Stimulated activated CD4-positive, alpha-beta T cell treated with anti-CD3 and anti-CD28 coated beads, Interleukin-1b, Interleukin-23, amount 100 ng/mL, for 1 hour (primary cell): ENCODE data around the gene EMSY.

ENCODE experiments used
- DNase-seq, 2 donors: peaks; one replicate each; pipeline ENCODE4 v3.0.0-alpha.2; 2020; ENCODE audit warnings: low read depth in 2 of 2

The EMSY gene

GRCh38 chr11:76523786-76524436 is 79.1 kb downstream of the EMSY start:
- no peak for DNase-seq

DNA sequence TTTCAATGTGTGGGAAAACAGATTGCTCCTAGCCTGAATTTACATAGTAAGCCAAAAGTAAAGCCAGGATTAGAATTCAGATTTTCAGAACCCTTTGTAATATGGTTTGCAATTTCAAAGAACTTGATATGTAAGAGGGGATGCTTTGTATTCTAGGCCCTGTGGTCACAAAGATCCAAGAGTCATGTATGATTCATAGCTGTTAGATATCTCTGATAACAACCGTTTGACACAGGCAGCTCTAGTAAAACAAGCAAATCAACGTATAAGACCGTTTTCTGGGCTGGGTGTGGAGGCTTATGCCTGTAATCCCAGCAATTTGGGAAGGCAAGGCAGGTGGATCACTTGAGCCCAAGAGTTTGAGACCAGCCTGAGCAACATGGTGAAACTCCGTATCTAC is 79.6 kb downstream of the EMSY start:
- no peak for DNase-seq

DNA sequence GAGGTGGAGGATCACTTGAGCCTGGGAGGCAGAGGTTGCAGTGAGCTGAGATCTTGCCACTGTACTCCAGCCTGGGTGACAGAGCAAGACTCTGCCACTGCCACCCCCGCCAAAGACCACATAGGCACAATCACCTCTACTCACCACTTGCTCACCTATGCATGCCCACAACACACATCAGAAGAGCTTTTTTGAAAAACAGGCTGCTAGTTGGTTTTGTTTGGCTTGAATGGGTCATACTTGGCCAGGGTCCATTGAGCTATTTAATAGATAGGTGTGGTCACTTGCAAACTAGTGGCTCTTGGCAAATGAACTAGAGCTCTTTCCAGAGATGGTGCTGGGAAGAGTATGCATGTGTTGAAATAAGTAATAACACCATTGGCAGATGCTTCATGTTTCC is 80.1 kb downstream of the EMSY start:
- no peak for DNase-seq

DNA sequence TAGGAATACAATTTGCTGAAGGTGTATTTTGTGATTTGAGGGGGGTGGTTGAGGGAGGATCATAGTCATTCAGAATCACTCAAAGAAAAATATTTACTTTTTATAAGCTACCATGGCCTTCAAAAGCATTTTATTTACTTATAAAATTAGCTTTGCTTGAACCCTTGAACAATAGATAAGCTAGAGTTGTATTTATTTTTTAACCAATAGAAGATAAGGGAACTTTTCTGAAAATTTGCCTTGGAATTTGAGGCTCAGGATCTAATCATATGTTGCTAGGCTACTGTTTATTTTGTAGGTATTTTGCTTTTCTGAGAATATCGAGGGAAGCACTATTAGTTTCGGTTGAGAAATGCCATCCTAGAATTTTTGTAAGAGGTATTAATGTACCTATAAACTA is 82.1 kb downstream of the EMSY start:
- DNase-seq, result no peak

DNA sequence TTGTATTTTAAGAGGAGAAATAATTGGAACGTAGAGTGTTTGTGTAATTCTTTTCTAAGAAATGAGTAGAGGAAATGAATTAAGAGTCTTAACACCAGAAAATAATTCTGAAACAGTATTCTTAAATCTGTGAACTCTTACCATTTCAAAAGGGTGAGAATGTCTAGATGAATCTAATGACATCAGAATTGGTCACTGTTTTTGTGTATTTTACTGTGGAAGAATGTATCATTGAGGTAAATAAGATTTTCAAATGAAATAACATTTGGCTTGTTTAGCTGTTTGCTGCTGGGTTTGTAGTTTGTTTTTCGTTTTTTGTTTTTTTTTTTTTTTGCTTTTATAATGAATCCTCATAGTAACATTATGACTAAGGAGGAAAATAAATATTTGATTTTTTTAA is 97.6 kb downstream of the EMSY start:
- DNase-seq, result no peak

- no peak for DNase-seq
These were observed 98.3 kb downstream of the EMSY start for GRCh38 chr11:76543006-76543703.

DNA sequence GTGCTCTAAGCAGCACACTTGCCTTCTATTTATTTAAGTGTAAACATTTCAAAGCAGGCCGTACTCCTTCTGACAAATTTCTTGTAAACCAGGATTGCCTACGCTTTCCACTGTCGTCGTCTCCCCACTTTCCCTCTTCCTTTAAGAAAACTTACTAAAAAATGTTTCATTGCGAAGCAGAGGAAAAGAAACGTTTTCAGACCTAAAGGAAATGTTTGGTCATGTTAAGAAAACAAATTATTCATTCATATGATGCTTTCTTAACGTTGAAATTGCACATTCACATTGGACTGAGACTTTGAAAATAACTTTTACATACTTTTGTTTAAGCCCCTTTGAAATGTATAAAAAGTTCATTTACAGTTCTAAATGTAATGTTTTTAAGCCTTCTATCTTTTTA is 106.0 kb downstream of the EMSY start:
- no peak for DNase-seq

- DNase-seq, result no peak
These were observed 106.6 kb downstream of the EMSY start for GRCh38 chr11:76551400-76551799.

DNA sequence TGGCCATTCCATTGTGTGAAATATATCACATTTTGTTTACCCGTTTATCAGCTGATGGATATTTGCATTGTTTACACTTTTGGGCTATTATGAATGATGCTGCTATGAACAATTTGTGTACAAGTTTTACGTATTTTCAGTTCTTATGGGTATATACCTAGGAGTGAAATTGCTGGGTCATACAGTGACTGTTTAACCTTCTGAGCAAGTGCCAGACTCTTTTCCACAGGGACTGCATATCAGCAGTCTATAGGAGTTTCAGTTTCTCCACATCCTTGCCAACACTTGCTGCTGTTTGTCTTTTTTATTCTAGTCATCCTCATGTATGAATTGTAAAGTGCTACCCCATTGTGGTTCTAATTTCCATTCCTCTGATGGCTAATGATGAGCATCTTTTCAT is 108.2 kb downstream of the EMSY start:
- no peak for DNase-seq

DNA sequence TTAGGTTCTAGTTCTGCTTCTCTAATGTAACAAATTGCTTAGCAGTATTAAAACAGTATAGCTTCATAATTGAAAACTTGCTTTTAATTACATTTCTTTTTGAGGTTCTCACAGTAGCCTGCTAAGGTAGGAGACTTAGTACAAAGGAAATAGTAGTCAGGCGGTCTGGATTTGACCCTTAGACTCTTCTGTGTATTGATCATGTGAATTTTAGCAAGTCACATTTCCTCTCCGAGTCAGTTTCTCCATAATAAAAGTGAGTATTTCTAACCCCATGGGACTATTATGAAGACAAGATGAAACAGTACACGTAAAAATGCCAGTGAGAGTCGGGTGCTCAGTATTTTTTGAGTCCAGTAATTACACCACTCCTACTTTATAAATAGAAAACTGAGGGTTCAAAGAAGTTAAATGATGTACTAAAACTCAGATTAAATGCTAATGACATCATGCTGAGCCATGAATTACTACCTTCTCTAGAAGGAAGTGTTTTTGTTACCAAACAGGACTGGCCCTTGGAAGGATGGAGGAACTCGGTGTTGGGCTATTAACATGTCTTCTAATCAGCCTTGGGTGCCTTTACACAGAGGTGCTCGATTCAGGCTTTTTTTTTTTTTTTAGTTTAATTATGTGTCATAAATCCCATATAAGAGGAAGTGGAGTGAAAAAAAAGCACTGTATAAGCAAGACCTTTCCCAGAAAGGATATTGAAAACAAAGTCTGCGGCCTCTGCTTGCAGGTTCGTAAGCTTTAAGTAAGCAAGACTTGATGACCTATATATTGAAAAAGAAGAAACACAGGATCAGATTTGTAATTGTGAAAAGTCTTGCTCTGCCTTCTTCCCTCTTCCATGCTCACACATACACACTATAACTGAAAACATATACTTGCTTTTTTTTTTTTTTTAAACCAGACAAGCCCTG is 109.0 kb downstream of the EMSY start:
- no peak for DNase-seq

- DNase-seq, result no peak
These were observed 109.9 kb downstream of the EMSY start for GRCh38 chr11:76554767-76555166.

DNA sequence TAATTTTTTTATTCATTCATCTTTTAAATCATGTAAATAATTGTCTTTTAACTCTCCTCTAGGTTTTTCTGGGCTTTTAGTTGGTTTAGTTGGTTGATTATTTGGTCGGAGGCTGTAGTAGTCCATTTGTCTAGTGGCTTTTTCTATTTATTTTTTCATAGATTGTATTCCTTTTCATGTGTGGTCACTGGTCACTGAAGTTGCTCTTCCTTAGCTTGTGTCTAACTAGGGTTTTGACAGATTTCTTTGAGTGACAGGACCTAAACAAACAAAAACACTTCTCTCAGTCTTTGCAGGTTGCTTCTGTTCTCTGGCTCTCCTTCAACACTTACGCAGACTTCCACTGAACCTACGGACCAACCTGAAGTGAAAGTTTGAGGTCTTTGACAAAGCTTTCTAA is 112.6 kb downstream of the EMSY start:
- DNase-seq, result no peak

GRCh38 chr11:76558473-76558872 is 113.7 kb downstream of the EMSY start:
- DNase-seq, result no peak

- no peak for DNase-seq
These were observed 114.1 kb downstream of the EMSY start for GRCh38 chr11:76558891-76559290.

- no peak for DNase-seq
These were observed 114.5 kb downstream of the EMSY start for GRCh38 chr11:76559346-76559745.

DNA sequence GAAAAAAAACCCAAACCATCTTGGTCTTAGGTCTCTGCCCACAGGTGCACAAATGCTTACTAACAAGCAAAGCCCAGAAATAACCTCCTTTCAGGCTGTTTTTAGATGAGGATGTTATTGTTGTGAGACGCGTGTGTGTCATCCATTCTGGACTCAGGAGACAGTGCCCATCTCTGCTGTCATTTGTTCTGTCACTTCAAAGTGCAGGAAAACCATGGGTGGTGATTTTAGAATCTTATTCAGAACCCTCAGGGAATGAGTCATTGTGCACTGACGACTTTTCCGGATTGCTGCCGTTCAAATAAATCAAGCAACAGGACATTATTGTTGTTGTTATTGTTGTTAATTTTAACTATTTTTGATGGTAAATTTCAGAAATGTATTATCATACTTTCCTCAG is 115.4 kb downstream of the EMSY start:
- DNase-seq, result no peak

DNA sequence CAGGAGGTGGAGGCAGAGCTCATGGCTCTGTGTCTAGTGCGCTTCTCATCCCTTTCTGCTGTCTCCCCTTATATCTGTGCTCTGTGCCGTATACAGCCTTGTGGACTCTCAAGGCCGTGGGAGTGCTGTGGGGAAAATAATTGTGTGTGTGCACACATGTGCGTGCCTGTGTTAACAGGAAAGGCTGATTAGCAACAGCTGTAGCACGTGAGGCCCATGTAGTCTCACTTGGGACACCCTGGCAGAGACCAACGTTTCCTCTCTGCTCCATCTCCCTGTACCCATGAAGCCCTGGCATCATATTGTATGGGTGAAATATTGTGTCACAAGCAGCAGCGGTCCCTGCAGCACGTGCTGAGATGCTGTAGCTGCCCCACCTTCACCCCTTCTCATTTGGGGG is 116.4 kb downstream of the EMSY start:
- no peak for DNase-seq

- no peak for DNase-seq
These were observed 117.7 kb downstream of the EMSY start for GRCh38 chr11:76562541-76562940.

DNA sequence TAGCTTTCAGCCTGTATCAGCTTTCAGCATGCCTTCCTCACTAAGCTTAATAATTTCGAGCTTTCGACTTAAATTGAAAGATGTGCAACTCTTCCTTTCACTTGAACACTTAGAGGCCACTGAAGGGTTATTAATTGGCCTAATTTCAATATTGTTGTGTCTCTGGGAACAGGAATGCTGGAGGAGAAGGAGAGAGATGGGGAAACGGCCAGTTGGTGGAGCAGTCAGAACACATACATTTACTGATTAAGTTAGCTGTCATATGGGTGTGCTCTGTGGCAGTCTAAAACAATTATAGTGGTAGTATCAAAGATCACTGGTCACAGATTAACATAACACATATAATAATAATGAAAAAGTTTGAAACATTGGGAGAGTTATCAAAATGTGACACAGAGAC is 119.5 kb downstream of the EMSY start:
- DNase-seq, result no peak

DNA sequence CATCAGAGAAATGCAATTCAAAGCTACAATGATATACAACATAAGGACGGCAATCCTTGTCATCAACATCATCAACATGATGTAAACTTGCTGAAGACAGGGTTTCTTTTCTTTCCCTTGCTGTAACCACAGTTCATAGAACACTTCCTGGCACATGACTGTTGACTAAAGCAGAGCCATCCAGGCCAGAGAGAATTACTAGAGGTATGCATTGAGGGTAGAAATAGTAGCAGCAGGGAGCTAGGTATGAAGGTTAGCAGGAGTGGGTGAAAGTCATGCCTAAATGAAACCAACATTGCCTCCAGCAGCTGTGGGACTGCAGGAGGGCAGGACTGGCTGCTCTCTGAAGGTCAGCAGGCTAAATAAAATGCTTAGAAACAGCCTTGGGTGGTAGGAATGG is 122.0 kb downstream of the EMSY start:
- no peak for DNase-seq

- DNase-seq, result no peak
These were observed 122.4 kb downstream of the EMSY start for GRCh38 chr11:76567261-76567660.

GRCh38 chr11:76568139-76568538 is 123.3 kb downstream of the EMSY start:
- DNase-seq, result no peak

- no peak for DNase-seq
These were observed 123.8 kb downstream of the EMSY start for GRCh38 chr11:76568621-76569020.
